ENCODE data around the gene CYP2R1.

The CYP2R1 gene

GRCh38 chr11:14892036-14892556 lies at the start of gene CYP2R1:
Gene CYP2R1, minus strand, starts transcription at chr11:14892231. Its CDS starts 26 bp downstream, at chr11:14892205.
- DNase-seq (ENCODE audit: low read depth) = peak; percentile 82

GRCh38 chr11:14938936-14939335 lies 46.9 kb upstream of the CYP2R1 start:
- no peak for DNase-seq (ENCODE audit: low read depth)

- no peak for DNase-seq (ENCODE audit: low read depth)
These were observed 42.8 kb upstream of the CYP2R1 start for GRCh38 chr11:14934641-14935351.

GRCh38 chr11:14932447-14932846 lies 40.4 kb upstream of the CYP2R1 start:
- no peak for DNase-seq (ENCODE audit: low read depth)

GRCh38 chr11:14930369-14930768 lies 38.3 kb upstream of the CYP2R1 start:
- no peak for DNase-seq (ENCODE audit: low read depth)

GRCh38 chr11:14927146-14927545 lies 35.1 kb upstream of the CYP2R1 start:
- DNase-seq (ENCODE audit: low read depth) = no peak

- DNase-seq (ENCODE audit: low read depth) = no peak
These were observed 32.3 kb upstream of the CYP2R1 start for GRCh38 chr11:14924318-14924717.

GRCh38 chr11:14916403-14916802 lies 24.4 kb upstream of the CYP2R1 start:
- no peak for DNase-seq (ENCODE audit: low read depth)

GRCh38 chr11:14914536-14914935 lies 22.5 kb upstream of the CYP2R1 start:
- DNase-seq (ENCODE audit: low read depth) = no peak

GRCh38 chr11:14908214-14908880 lies 16.3 kb upstream of the CYP2R1 start:
- no peak for DNase-seq (ENCODE audit: low read depth)

GRCh38 chr11:14907411-14908213 lies 15.6 kb upstream of the CYP2R1 start:
- DNase-seq (ENCODE audit: low read depth) = peak; percentile 71

GRCh38 chr11:14906993-14907392 lies 15.0 kb upstream of the CYP2R1 start:
- no peak for DNase-seq (ENCODE audit: low read depth)

- DNase-seq (ENCODE audit: low read depth) = no peak
These were observed 14.5 kb upstream of the CYP2R1 start for GRCh38 chr11:14906578-14906977.

GRCh38 chr11:14905104-14906033 lies 13.3 kb upstream of the CYP2R1 start:
- peak; percentile 52 for DNase-seq (ENCODE audit: low read depth)

GRCh38 chr11:14904745-14905103 lies 12.7 kb upstream of the CYP2R1 start:
- peak; percentile 77 for DNase-seq (ENCODE audit: low read depth)

- DNase-seq (ENCODE audit: low read depth) = no peak
These were observed 10.8 kb upstream of the CYP2R1 start for GRCh38 chr11:14902650-14903350.

- DNase-seq (ENCODE audit: low read depth) = no peak
These were observed 6.9 kb upstream of the CYP2R1 start for GRCh38 chr11:14898906-14899305.

GRCh38 chr11:14898355-14898754 lies 6.3 kb upstream of the CYP2R1 start:
- DNase-seq (ENCODE audit: low read depth) = no peak

- no peak for DNase-seq (ENCODE audit: low read depth)
These were observed 2.9 kb upstream of the CYP2R1 start for GRCh38 chr11:14894657-14895598.

GRCh38 chr11:14892577-14892976 lies 546 bp upstream of the CYP2R1 start:
- DNase-seq (ENCODE audit: low read depth) = no peak

All from stimulated activated CD8-positive, alpha-beta memory T cell treated with anti-CD3 and anti-CD28 coated beads, Interleukin-12 subunit alpha, Interleukin-12 subunit beta, amount 100 ng/mL, for 1 hour (primary cell).